HCT116 (cell line): ENCODE measurements around the gene POMGNT1. TPM values are rescaled to one million over a fixed set of nuclear protein-coding genes. Genes with fewer than 3 reads are reported as not detected.

Experiments
- ATAC-seq: fragments of 200-7000 bp; cut with Tn5 transposase; 2 replicates; pipeline ENCODE4 v1.9.1; 2020; ENCODE audit warnings: mild to moderate bottlenecking, moderate library complexity
- BruUV-seq: library from RNA; stranded (reverse); fragments of 400-500 nt; replicated peaks from 2 replicates; lab custom pipeline; 2021; lab: Mats Ljungman, UMichigan
- CTCF ChIA-PET: fragments of 300-600 bp; sonication (Branson Sonifier 250); formaldehyde crosslinking; loops from one replicate; lab custom pipeline; 2021; ENCODE audit warnings: antibody characterized with exemption; lab: Charles Lee
- POLR2A ChIA-PET: fragments of 300-600, 350-600 bp; sonication (Branson Sonifier 250); formaldehyde crosslinking; loops from one replicate; lab custom pipeline; 2021; ENCODE audit warnings: antibody characterized with exemption; lab: Charles Lee
- RAD21 ChIA-PET, 2 experiments: fragments of 300-600 bp; sonication (Branson Sonifier 250); formaldehyde crosslinking; loops; one replicate each; lab custom pipeline; 2023; ENCODE audit warnings: low total read pairs in 2 of 2; ENCODE audit not compliant: uncharacterized antibody in 2 of 2, unreplicated experiment in 2 of 2, low non-redundant PET in 1 of 2; lab: Charles Lee
- DNase-seq: peaks from one replicate; pipeline ENCODE4 v3.0.0-alpha.2; 2010; ENCODE audit warnings: low read depth, low spot score
- H2AFZ ChIP-seq: fragments of 200-600 bp; shearing (Covaris generic), sonication (generic); 2 replicates; pipeline ENCODE4 v1.6.1; 2017; ENCODE audit warnings: low read depth, mixed run types, mixed read lengths, antibody characterized with exemption, low read length; ENCODE audit not compliant: poor library complexity, severe bottlenecking
- H3K27ac ChIP-seq: 2 replicates; pipeline ENCODE4 v1.5.1; 2012; ENCODE audit warnings: low read depth, low read length
- H3K27me3 ChIP-seq: fragments of 200-600 bp; sonication (generic); 2 replicates; pipeline ENCODE4 v1.6.1; 2016; ENCODE audit warnings: mixed run types, low read length, mixed read lengths; ENCODE audit not compliant: insufficient read depth
- H3K36me3 ChIP-seq, 2 experiments: fragments of 200-500 bp in 1 of 2; fragments of 200-600 bp in 1 of 2; sonication (Bioruptor generic) in 1 of 2; sonication (generic) in 1 of 2; 2 replicates each; pipeline versions ENCODE4 v1.5.1 to v1.6.1; 2014 to 2016; ENCODE audit warnings: low read length in 2 of 2, inconsistent platforms in 1 of 2, mixed read lengths in 1 of 2, mixed run types in 1 of 2; ENCODE audit not compliant: insufficient read depth in 2 of 2, control insufficient read depth in 1 of 2
- H3K4me1 ChIP-seq, 2 experiments: fragments of 200-600 bp in 1 of 2; sonication (generic) in 1 of 2; 2 replicates each; pipeline versions ENCODE4 v1.5.1 to v1.6.1; 2012 to 2017; ENCODE audit warnings: low read length in 2 of 2, inconsistent platforms in 1 of 2, mild to moderate bottlenecking in 1 of 2, mixed read lengths in 1 of 2, mixed run types in 1 of 2, moderate library complexity in 1 of 2; ENCODE audit not compliant: insufficient read depth in 2 of 2, control insufficient read depth in 1 of 2
- H3K4me2 ChIP-seq: fragments of 200-600 bp; sonication (generic); 2 replicates; pipeline ENCODE4 v1.6.1; 2017; ENCODE audit warnings: mixed run types, low read length, mixed read lengths
- H3K4me3 ChIP-seq, 2 experiments: fragments of 200-600 bp in 1 of 2; sonication (generic) in 1 of 2; replicated peaks in 1 of 2; 2 replicates each; pipeline ENCODE4 v1.5.1; 2011 to 2016; ENCODE audit warnings: low read length in 2 of 2, control low read depth in 1 of 2, low read depth in 1 of 2, mild to moderate bottlenecking in 1 of 2, mixed read lengths in 1 of 2, mixed run types in 1 of 2
- H3K79me2 ChIP-seq: fragments of 200-600 bp; sonication (generic); 2 replicates; pipeline ENCODE4 v1.6.1; 2017; ENCODE audit warnings: mild to moderate bottlenecking, mixed run types, low read length, moderate library complexity, mixed read lengths; ENCODE audit not compliant: insufficient read depth
- H3K9ac ChIP-seq: fragments of 200-600 bp; sonication (generic); 2 replicates; pipeline ENCODE4 v1.6.1; 2016; ENCODE audit warnings: low read length, mixed read lengths
- H3K9me2 ChIP-seq: fragments of 200-600 bp; sonication (generic), shearing (Covaris generic); 2 replicates; pipeline ENCODE4 v1.6.1; 2017; ENCODE audit warnings: mixed run types, mild to moderate bottlenecking, moderate library complexity; ENCODE audit not compliant: insufficient read depth
- H3K9me3 ChIP-seq, 2 experiments: fragments of 200-500 bp in 1 of 2; fragments of 200-600 bp in 1 of 2; sonication (Bioruptor generic) in 1 of 2; sonication (generic) in 1 of 2; 2 replicates each; pipeline ENCODE4 v1.6.1; 2014 to 2017; ENCODE audit warnings: low read length in 2 of 2, mixed read lengths in 2 of 2, inconsistent platforms in 1 of 2, low read depth in 1 of 2, mild to moderate bottlenecking in 1 of 2, mixed run types in 1 of 2, moderate library complexity in 1 of 2; ENCODE audit not compliant: control insufficient read depth in 1 of 2, insufficient read depth in 1 of 2
- H4K20me1 ChIP-seq: fragments of 200-600 bp; sonication (generic), shearing (Covaris generic); 2 replicates; pipeline ENCODE4 v1.6.1; 2017; ENCODE audit warnings: mixed run types, mild to moderate bottlenecking, moderate library complexity; ENCODE audit not compliant: insufficient read depth
- CEBPB ChIP-seq: IDR thresholded peaks from 2 replicates; pipeline ENCODE4 v1.6.1; 2012; ENCODE audit warnings: low read depth
- CTCF ChIP-seq, 3 experiments: fragments of 200-600 bp in 1 of 3; sonication (generic) in 1 of 3; IDR thresholded peaks in 2 of 3; conservative IDR thresholded peaks in 1 of 3; 2 replicates each; pipeline ENCODE4 v1.5.1; 2012 to 2017; ENCODE audit warnings: low read depth in 2 of 3, low read length in 2 of 3, antibody characterized with exemption in 1 of 3, borderline replicate concordance in 1 of 3, control low read depth in 1 of 3, mild to moderate bottlenecking in 1 of 3, mixed read lengths in 1 of 3, mixed run types in 1 of 3, moderate library complexity in 1 of 3; ENCODE audit not compliant: insufficient read depth in 1 of 3
- POLR2AphosphoS5 ChIP-seq: IDR thresholded peaks from 2 replicates; pipeline ENCODE4 v1.6.1; 2011; ENCODE audit warnings: mild to moderate bottlenecking, low read depth, low read length, moderate library complexity
- TCF7L2 ChIP-seq: IDR thresholded peaks from 2 replicates; pipeline ENCODE4 v1.7.0; 2011; ENCODE audit warnings: borderline replicate concordance, inconsistent platforms; ENCODE audit not compliant: insufficient read depth, insufficient read length; ENCODE audit errors: extremely low read depth
- intact Hi-C: fragments of 100-400 bp; cut with micrococcal nuclease; formaldehyde crosslinking; loops from 2 replicates; pipeline ENCODE4 v1.10.0; 2022
- total RNA-seq: library from RNA; stranded (reverse); gene quantifications from one replicate; pipeline ENCODE4 v1.2.1, GENCODE V29; 2021; ENCODE audit not compliant: unreplicated experiment

The POMGNT1 gene
- total RNA-seq, 1 experiment from 2014 or later, result 97.7 TPM

DNA sequence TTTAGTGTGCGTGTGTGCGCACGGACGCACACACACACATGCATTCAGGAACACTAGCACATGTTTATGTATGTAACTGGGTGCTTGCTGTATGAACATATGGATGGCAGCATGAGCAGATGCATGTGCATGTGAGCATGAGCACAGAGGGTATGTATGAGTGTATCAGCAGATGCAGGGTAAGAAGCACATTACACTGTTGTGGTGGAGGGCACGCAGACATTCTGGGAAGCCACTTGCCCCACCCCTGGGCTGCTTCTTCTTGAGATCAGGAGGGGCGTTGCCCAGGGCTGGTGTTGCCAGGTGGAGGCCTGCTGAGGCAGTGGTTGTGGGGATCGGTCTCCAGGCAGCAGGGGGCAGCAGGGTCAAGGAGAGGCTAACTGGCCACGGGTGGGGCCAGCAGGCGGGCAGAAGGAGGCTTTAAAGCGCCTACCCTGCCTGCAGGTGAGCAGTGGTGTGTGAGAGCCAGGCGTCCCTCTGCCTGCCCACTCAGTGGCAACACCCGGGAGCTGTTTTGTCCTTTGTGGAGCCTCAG is 18.1 kb downstream of the POMGNT1 start:
- POLR2A ChIA-PET, result interaction anchor here (0.6 to 2.9 kb wide), 3 partner anchors 44 to 1030 kb away, joined by 3 to 17 read pairs (median 4); partner anchors contain the start of gene GPBP1L1
- Histone ChIP-seq H3K79me2 (no peaks in the 10 kb centered on the region), H3K36me3 (no peaks in the 10 kb centered on the region), H3K4me1 (peaks cover 56 to 63% of the 10 kb centered on the region in 2 experiments), H3K27me3 (no peaks in the 10 kb centered on the region), H3K9ac (peak overlapping the region; percentile 21; the same call in 1 of the 2 replicates), H3K9me3 (no peaks in the 10 kb centered on the region), H3K4me3 (peak overlapping the region in 1 of 2 experiments; percentile 5; a peak in 1 of 4 replicates), H4K20me1 (no peaks in the 10 kb centered on the region), H3K9me2 (no peaks in the 10 kb centered on the region), H3K27ac (peak overlapping the region; percentile 48), H2AFZ (peak overlapping the region; percentile 68), H3K4me2 (peak overlapping the region; percentile 83)
- DNase-seq, result peak; percentile 41
- RAD21 ChIA-PET, result interaction anchor here in 1 of 2 experiments (0.6 to 4.2 kb wide), 2 partner anchors 44 to 141 kb away, joined by 3 to 28 read pairs; no protein-coding TSS in a partner anchor
- CTCF ChIA-PET, result interaction anchor here (1.5 to 4.7 kb wide), 2 partner anchors 44 to 151 kb away, joined by 3 to 94 read pairs; no protein-coding TSS in a partner anchor
- no peak for TF ChIP-seq TCF7L2
- peak; percentile 36; the same call in 1 of the 2 replicates for TF ChIP-seq POLR2AphosphoS5
- TF ChIP-seq CTCF (IDR thresholded peaks at IDR 0.05 in 2 of 3, conservative IDR thresholded peaks at IDR 0.05 in 1 of 3; ENCODE audit: borderline replicate concordance in 1 of 3, insufficient read depth in 1 of 3, low read depth in 2 of 3, low read length in 2 of 3), result peak in 1 of 3 experiments; percentile 11; a peak in 2 of 6 replicates
- TF ChIP-seq CEBPB, result no peak
- intact Hi-C loops, result no loop called here
- BruUV-seq, result no TSS peak
- ATAC-seq, result peak; percentile 26
